ENCODE measurements around the gene LHPP. TPM values are rescaled to one million over a fixed set of nuclear protein-coding genes. Genes with fewer than 3 reads are reported as not detected.

Gene LHPP
- total and polyA plus RNA-seq, 2 experiments from 2014 or later: 27.4 to 40.2 TPM

DNA sequence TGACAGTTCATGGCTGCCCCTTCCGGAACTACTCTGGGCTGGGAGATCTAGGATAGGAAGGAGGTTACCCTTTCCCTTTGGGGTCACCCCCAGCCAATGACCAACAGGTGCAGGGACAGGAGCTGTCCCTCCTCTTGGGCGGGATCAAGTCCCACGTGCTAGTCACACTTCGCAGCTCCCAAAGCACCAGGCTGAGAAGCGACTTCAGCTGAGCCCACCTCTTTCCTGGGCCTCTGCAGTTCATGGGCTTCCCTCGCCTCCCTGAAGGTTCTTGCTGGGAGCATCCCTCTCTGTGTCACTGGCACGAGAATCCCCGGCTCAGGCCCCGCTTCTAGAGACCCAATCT, 167.0 kb downstream of the LHPP start:
- Histone ChIP-seq H3K36me3 (ENCODE audit: insufficient read depth) (no peaks in the 10 kb centered on the region), H3K4me1 (ENCODE audit: insufficient read depth) (peaks cover 12% of the 10 kb centered on the region), H3K27ac (ENCODE audit: low read depth) (no peak overlapping the region), H3K4me3 (no peak overlapping the region), H3K79me2 (replicated peaks; ENCODE audit: insufficient read depth) (0 out of 2 replicates have a peak, but pooled peaks cover 3% of the 10 kb centered on the region), H3K4me2 (no peak overlapping the region), H3K9me2 (ENCODE audit: insufficient read depth) (no peaks in the 10 kb centered on the region), H4K20me1 (replicated peaks; ENCODE audit: insufficient read depth) (no peaks in the 10 kb centered on the region), H3F3A (replicated peaks; ENCODE audit: low read depth) (no peaks in the 10 kb centered on the region), H3K27me3 (ENCODE audit: insufficient read depth) (no peaks in the 10 kb centered on the region), H2AFZ (no peak overlapping the region)
- H3K27me3 Mint-ChIP-seq (ENCODE audit: insufficient read depth, low read depth, poor library complexity): peaks cover 22% of the 10 kb centered on the region
- DNase-seq (ENCODE audit: low spot score) (no peak), ATAC-seq (no peak)
- no peak overlapping the region for H3K27ac Mint-ChIP-seq
- no peak overlapping the region for H3K4me3 Mint-ChIP-seq
- no peaks in the 10 kb centered on the region for H3K9me3 Mint-ChIP-seq
- TF ChIP-seq, protein P1, sequence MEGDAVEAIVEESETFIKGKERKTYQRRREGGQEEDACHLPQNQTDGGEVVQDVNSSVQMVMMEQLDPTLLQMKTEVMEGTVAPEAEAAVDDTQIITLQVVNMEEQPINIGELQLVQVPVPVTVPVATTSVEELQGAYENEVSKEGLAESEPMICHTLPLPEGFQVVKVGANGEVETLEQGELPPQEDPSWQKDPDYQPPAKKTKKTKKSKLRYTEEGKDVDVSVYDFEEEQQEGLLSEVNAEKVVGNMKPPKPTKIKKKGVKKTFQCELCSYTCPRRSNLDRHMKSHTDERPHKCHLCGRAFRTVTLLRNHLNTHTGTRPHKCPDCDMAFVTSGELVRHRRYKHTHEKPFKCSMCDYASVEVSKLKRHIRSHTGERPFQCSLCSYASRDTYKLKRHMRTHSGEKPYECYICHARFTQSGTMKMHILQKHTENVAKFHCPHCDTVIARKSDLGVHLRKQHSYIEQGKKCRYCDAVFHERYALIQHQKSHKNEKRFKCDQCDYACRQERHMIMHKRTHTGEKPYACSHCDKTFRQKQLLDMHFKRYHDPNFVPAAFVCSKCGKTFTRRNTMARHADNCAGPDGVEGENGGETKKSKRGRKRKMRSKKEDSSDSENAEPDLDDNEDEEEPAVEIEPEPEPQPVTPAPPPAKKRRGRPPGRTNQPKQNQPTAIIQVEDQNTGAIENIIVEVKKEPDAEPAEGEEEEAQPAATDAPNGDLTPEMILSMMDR (conservative IDR thresholded peaks at IDR 0.05; ENCODE audit: low read depth in 2 of 2): no peak
- TF ChIP-seq POLR2AphosphoS5 (IDR thresholded peaks at IDR 0.05; ENCODE audit: low read depth) (no peak), EZH2phosphoT487 (IDR thresholded peaks at IDR 0.05; ENCODE audit: unreplicated experiment) (no peak), JUNB (IDR thresholded peaks at IDR 0.05; ENCODE audit: unreplicated experiment) (no peak), EZH2 (IDR thresholded peaks at IDR 0.05; ENCODE audit: low read depth, unreplicated experiment) (no peak), STAT1 (IDR thresholded peaks at IDR 0.05; ENCODE audit: unreplicated experiment) (no peak), NANOG (IDR thresholded peaks at IDR 0.05; ENCODE audit: borderline replicate concordance) (no peak), ZNF114 (CRISPR knock-in tag; IDR thresholded peaks at IDR 0.05) (no peak), CREB1 (CRISPR knock-in tag; IDR thresholded peaks at IDR 0.05; ENCODE audit: low read depth) (no peak), ZNF331 (CRISPR knock-in tag; IDR thresholded peaks at IDR 0.05; ENCODE audit: low read depth) (no peak)
- TF ChIP-seq, protein P2, sequence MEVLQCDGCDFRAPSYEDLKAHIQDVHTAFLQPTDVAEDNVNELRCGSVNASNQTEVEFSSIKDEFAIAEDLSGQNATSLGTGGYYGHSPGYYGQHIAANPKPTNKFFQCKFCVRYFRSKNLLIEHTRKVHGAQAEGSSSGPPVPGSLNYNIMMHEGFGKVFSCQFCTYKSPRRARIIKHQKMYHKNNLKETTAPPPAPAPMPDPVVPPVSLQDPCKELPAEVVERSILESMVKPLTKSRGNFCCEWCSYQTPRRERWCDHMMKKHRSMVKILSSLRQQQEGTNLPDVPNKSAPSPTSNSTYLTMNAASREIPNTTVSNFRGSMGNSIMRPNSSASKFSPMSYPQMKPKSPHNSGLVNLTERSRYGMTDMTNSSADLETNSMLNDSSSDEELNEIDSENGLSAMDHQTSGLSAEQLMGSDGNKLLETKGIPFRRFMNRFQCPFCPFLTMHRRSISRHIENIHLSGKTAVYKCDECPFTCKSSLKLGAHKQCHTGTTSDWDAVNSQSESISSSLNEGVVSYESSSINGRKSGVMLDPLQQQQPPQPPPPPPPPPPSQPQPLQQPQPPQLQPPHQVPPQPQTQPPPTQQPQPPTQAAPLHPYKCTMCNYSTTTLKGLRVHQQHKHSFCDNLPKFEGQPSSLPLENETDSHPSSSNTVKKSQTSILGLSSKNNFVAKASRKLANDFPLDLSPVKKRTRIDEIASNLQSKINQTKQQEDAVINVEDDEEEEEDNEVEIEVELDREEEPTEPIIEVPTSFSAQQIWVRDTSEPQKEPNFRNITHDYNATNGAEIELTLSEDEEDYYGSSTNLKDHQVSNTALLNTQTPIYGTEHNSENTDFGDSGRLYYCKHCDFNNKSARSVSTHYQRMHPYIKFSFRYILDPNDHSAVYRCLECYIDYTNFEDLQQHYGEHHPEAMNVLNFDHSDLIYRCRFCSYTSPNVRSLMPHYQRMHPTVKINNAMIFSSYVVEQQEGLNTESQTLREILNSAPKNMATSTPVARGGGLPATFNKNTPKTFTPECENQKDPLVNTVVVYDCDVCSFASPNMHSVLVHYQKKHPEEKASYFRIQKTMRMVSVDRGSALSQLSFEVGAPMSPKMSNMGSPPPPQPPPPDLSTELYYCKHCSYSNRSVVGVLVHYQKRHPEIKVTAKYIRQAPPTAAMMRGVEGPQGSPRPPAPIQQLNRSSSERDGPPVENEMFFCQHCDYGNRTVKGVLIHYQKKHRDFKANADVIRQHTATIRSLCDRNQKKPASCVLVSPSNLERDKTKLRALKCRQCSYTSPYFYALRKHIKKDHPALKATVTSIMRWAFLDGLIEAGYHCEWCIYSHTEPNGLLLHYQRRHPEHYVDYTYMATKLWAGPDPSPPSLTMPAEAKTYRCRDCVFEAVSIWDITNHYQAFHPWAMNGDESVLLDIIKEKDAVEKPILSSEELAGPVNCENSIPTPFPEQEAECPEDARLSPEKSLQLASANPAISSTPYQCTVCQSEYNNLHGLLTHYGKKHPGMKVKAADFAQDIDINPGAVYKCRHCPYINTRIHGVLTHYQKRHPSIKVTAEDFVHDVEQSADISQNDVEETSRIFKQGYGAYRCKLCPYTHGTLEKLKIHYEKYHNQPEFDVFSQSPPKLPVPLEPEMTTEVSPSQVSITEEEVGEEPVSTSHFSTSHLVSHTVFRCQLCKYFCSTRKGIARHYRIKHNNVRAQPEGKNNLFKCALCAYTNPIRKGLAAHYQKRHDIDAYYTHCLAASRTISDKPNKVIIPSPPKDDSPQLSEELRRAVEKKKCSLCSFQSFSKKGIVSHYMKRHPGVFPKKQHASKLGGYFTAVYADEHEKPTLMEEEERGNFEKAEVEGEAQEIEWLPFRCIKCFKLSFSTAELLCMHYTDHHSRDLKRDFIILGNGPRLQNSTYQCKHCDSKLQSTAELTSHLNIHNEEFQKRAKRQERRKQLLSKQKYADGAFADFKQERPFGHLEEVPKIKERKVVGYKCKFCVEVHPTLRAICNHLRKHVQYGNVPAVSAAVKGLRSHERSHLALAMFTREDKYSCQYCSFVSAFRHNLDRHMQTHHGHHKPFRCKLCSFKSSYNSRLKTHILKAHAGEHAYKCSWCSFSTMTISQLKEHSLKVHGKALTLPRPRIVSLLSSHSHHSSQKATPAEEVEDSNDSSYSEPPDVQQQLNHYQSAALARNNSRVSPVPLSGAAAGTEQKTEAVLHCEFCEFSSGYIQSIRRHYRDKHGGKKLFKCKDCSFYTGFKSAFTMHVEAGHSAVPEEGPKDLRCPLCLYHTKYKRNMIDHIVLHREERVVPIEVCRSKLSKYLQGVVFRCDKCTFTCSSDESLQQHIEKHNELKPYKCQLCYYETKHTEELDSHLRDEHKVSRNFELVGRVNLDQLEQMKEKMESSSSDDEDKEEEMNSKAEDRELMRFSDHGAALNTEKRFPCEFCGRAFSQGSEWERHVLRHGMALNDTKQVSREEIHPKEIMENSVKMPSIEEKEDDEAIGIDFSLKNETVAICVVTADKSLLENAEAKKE (CRISPR knock-in tag; IDR thresholded peaks at IDR 0.05): no peak
- TF ChIP-seq, protein P3, sequence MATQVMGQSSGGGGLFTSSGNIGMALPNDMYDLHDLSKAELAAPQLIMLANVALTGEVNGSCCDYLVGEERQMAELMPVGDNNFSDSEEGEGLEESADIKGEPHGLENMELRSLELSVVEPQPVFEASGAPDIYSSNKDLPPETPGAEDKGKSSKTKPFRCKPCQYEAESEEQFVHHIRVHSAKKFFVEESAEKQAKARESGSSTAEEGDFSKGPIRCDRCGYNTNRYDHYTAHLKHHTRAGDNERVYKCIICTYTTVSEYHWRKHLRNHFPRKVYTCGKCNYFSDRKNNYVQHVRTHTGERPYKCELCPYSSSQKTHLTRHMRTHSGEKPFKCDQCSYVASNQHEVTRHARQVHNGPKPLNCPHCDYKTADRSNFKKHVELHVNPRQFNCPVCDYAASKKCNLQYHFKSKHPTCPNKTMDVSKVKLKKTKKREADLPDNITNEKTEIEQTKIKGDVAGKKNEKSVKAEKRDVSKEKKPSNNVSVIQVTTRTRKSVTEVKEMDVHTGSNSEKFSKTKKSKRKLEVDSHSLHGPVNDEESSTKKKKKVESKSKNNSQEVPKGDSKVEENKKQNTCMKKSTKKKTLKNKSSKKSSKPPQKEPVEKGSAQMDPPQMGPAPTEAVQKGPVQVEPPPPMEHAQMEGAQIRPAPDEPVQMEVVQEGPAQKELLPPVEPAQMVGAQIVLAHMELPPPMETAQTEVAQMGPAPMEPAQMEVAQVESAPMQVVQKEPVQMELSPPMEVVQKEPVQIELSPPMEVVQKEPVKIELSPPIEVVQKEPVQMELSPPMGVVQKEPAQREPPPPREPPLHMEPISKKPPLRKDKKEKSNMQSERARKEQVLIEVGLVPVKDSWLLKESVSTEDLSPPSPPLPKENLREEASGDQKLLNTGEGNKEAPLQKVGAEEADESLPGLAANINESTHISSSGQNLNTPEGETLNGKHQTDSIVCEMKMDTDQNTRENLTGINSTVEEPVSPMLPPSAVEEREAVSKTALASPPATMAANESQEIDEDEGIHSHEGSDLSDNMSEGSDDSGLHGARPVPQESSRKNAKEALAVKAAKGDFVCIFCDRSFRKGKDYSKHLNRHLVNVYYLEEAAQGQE (IDR thresholded peaks at IDR 0.05; ENCODE audit: unreplicated experiment): no peak
- TF ChIP-seq, protein P4, sequence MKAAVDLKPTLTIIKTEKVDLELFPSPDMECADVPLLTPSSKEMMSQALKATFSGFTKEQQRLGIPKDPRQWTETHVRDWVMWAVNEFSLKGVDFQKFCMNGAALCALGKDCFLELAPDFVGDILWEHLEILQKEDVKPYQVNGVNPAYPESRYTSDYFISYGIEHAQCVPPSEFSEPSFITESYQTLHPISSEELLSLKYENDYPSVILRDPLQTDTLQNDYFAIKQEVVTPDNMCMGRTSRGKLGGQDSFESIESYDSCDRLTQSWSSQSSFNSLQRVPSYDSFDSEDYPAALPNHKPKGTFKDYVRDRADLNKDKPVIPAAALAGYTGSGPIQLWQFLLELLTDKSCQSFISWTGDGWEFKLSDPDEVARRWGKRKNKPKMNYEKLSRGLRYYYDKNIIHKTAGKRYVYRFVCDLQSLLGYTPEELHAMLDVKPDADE (IDR thresholded peaks at IDR 0.05): no peak
- H3K4me1 Mint-ChIP-seq: peaks cover 28% of the 10 kb centered on the region
- H3K36me3 Mint-ChIP-seq (ENCODE audit: low read depth): no peaks in the 10 kb centered on the region; the same call in 2 of the 3 replicates

Data from GM23338 (cell line).